GM18499 (cell line): Measurements from ENCODE around the gene SLC25A48.
"Not testable (repeated sequence)": the region's sequence is repeated elsewhere in the genome, so short reads cannot be mapped to it uniquely, and the experiment has no call there.

Experiments
- ATAC-seq: cut with Tn5 transposase; IDR thresholded peaks from one replicate; pipeline ENCODE4 v1.9.1; 2021; ENCODE audit warnings: moderate number of reproducible peaks; ENCODE audit not compliant: insufficient read depth, unreplicated experiment

Gene SLC25A48

DNA sequence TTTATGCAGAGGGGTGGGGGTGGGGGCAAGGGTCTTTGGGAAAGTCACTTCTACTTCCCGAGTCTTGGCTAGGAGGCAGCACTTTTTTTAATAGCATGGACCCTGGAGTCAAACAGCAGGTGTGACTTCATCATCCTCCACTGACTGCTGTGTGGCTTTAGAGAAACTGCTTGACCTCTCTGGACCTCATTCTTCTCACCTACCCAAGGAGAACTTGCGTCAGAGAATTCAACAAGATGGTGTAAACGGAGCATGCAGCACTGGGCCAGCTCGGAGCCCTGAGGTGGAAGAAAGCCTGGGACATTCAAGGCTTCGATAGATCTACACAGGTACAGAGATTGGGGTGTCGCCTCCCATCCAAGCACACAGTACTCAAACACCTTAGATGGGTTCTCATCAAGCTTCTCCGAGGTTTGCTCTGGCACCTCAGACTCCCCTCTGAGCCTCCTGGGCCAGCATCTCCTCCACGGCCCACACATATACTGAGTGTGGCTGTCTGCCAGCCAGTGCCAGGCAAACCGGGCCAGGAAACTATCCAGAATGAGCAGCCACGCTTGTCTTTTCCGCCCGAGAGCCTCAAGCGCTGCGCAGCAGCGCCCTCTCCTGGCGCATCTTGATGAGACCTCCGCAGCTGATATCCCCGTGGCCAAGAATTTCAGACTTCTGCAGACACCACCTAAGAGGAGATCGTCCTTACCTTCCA, 4.6 kb upstream of the SLC25A48 start:
- ATAC-seq: no peak

DNA sequence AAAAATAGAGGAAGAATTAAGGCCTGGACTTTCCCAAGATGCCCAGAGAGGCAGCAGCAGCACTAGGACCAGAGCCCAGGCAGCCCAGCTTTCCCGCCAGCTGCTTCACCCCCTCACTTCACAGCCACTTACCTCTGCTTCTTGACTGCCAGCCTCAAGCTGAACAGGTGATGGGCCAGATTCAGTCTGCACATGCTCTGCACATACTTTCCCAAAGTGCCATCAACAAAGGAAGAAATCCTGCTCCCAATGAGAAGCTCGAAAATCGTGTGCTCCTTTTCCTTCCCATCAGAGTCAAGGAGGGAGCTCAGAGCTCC, 4.1 kb upstream of the SLC25A48 start:
- no peak for ATAC-seq

DNA sequence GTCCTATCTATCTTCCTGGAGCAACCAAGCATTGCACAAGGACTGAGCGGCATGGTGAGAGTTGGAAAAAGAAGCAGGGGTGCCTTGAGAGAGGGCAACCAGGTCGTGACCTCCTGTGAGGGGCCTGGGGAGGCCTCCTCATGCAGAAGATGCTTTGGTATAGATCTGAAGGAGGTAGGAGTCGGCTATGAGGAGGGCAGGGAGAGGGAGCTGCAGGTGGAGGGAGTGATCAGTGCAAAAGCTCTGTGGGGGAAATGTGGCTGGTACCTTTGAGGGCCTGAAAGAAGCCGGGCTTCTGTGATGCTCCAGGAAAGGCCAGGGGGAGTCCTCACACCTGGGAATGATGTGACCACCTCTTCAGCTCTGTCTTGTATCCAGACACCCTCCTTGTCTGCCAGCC, 3.6 kb upstream of the SLC25A48 start:
- no peak for ATAC-seq

DNA sequence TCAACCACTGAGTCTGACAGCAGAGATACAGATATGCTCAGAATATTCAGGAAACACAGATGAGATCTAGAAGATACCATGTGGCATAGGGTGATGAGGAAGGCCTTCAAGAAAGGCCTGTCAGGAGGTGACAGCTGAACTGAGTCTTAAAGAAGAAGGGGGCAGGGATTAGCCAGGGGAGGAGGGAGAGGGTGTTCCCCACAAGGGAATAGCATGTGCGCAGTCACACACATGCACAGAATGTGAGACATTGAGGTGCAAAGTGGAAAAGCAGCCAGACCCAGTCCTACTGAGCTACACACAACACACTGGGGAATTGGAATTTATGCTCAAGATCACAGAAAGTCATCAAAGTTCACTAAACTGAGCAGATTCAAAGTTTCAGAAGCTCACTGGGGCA, 3.0 kb upstream of the SLC25A48 start:
- no peak for ATAC-seq

DNA sequence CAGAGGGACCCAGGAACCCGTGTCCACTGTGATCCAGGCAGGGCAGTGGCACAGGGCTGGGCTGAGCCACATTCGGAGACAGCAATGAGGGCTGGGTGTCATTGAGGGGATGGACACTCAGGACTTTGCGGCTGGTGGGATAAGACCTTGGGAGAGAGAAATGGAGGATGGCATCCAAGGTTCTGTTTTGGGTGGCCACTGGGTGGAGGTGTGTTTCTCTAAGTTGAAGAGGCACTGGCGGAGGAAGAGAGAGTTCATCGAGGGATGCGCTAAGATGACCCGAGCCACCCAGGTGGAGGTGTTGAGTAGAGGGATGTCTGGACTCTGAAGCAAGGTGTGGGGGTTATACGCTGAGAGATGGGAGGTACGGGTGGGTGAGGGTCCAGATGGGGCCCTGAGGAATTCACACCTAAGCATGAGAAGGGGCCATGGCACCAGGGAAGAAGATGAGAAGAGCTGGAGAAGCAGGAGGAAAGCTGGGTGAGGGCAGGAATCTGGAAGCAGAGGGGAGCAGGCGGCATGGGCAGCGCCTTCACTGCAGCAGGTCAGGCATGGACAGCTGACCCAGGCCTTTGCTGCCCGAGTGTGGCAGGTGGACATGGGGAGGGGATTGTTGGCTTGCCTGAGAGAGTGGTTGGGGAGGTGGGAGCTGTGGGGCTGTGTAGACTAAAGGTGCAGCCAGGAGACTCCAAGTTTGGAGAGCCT, 2.5 kb upstream of the SLC25A48 start:
- no peak for ATAC-seq

DNA sequence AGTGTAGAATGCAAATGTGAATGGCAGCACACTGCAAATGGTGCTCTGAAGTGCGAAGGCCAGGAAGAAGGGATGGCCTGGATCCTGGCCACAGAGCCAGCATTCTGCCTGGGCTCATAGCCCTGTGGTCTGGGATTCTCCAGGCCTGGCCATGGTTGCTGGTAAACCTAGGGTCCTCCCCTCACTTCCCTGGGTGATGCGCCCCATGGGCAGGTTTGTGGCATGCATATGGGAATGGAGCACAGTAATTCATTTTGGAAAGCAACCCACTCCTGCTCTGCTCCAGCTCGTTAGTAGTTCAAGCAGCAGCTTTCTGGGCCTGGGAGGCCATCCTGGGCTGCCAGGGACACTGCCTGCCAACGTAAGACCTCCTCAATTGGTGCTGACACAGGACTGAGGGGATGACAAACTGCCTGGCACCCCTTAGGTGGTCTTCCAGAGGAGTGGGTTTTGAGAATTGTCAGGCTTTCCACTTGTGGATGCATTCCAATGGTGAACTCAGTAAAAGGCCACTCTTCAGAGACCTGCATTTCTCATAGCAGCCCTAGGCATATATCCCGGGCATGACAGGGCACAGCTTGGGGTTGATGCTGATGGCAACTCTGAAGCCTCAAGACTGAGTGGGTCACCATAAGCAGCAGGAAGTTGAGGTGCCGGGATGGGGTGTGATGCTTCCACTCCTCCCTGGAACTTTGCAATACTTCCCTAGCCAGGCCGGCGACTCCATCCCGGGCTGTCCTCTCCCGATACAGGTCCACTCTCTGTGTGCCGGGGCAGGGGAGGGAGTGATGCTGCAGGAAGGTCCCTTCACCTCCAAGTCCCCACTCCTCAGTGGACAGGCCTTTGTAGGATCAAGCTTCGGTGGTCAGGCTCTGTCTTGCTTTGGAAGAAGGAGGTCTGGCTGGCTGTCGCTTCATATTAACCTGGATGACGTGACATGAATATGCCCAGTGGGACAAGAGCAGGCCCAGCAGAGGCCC, 1.2 kb upstream of the SLC25A48 start:
- no peak for ATAC-seq

DNA sequence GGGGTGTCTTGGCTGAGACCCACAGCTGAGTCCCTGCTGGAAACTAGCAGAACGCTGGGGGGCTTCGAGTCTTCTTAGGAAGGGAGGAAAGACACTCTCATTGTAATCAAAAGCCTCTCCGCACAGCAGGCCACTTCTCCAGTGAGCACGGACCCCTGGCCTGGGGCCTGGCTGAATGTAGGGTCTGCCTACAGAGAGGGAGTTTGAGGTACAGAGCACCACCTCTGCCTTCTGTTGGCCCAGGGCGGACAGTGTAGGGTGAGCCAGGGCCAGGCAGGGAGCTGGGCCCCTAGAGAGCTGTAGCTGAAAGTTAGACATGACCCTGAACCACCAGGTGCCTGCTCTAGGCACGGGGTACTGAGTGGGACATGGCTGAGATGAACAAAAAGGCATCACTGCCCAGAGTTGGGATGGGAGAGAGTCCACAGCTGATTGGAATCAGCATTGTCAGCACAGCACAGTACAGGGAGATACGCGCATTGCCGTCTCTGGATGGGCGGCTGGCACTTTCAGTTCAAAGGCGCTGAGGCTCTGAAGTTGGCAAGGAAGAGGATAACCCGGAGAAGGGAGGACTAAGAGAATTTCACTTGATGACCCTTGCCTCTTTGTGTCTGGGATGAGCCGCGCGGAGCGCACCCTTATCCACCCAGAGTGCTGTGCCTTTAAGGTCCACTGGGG, 363 bp upstream of the SLC25A48 start:
- ATAC-seq: no peak

DNA sequence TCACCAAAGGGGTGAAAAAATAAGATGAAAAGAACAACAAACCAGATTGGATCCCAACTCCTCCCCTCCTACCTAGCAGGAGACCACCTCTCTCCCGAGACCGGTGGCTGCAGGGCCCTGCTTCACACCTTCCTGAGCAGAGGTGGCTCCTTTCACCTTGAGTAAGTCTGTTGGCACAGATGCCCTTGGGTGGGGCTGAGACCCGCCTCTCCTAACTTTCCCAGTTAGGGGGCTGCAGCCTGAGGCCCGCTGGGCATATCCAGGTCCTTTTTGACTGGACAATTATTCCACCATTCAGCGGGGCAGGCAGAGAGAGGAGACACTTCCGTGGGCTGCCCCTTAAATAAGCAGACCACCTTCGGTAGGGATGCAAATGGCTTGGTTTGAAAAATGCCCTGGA, 1.3 kb downstream of the SLC25A48 start:
- ATAC-seq: no peak

DNA sequence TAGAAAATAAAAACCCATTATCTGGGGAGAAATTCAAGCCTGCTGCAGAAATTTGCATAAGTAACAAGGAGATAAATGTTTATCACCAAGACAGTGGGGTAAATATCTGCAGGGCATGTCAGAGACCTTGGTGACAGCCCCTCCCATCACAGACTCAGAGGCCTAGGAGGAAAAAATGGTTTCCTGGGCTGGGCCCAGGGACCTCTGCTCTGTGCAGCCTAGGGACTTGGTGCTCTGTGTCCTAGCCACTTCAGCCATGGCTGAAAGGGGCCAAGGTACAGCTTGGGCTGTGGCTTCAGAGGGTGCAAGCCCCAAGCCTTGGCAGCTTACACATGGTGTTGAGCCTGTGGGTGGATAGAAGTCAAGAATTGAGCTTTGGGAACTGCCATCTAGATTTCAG, 3.9 kb downstream of the SLC25A48 start:
- not testable (repeated sequence) for ATAC-seq

DNA sequence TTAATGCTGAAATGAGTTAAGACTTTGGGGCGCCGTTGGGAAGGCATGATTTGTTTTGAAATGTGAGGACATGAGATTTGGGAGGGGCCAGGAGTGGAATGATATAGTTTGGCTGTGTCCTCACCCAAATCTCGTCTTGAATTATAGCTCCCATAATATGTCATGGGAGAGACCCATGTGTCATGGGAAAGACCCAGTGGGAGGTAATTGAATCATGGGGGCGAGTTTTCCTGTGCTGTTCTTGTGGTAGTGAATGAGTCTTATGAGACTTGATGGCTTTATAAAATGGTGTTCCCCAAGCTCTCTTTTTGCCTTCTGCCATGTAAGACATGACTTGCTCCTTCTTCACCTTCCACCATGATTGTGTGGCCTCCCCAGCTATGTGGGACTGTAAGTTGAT, 5.1 kb downstream of the SLC25A48 start:
- ATAC-seq: no peak

DNA sequence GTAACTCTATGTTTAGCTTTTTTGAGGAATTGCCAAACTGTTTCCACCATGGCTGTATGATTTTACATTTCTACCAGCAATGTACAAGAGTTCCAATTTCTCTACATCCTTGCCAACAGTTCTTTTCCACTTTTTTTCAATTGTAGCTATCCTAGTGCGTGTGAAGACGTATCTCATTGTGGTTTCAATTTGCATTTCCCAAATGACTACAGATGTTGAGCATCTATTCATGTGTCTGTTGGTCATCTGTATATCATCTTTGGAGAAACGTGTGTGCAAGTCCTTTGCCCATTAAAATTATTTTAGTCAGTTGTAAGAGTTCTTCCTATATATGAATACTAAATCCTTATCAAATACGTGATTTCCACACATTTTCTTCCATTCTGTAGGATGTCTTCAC, 6.5 kb downstream of the SLC25A48 start:
- no peak for ATAC-seq

DNA sequence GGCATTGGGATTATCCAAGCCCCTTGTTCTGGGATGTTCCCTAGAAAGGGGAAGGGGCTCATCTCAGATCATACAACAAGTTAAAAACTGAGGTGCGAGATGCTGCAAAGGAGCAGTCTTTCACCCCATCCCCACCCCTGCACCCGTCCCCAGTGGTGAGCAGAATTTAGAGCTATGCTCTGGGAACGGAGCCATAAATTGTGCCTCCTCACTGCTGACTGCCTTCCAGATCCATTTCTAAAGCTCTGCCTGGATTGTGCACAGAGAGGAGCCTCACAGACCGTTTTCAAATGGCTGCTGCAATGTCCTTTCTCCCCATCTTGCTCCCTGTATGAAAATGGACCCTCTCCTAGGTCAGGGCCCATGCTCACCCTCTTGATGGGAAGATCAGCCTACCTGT, 8.3 kb downstream of the SLC25A48 start:
- no peak for ATAC-seq

DNA sequence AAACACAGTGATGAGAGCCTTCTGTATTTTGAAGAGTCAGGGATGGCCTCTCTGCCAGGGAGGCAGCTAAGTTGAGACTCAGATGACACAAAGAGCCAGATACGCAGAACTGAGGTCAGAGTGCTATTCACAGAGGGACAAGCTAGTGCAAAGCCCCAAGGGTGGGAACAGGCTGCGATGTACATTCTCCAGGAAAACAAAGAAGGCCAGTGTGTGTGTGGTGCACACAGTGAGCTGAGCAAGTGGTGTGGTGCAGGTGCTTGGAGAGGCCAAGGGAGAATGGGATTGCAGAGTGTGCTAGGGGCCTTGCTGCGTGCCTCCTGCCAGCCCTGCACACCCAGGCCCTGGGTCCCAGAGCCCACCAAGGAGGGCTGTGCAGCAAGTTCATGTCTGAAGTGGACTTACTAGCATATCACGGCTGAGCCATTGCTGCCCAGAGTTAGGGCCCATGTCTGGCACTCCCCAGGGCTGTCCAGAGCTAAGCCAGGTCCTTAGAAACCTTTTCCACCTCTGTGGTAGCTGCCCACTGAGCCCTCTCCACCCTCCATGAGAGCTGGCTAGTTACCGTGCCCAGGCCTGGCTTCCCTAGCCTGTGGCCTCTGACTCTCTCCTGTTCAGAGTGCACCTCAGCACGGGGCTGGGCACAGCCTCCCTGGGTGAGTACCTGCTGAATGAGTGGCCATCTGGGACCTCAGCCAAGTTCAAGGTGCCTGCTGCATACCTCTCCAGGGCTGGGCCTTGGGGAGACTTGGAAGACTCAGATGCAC, 9.3 kb downstream of the SLC25A48 start:
- ATAC-seq: no peak

DNA sequence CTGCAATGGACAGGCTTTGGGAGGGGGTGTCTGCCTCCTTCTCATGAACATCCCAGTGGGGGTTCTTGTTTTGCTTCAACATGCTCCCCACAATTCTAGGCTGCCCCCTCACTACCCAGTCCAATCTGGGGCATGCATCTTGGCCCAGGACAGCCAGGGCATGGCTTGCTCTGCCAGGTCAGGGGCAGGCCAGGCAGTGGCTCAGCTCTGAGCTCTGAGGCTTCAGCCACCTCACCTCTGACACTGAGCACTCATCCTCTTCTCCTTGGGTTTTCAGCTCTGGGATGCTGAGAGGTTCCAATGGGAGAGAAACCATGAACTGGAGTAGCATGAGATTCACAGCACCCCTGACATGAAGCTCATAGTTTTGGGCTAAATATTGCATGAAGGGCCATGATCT, 11.8 kb downstream of the SLC25A48 start:
- ATAC-seq: no peak

DNA sequence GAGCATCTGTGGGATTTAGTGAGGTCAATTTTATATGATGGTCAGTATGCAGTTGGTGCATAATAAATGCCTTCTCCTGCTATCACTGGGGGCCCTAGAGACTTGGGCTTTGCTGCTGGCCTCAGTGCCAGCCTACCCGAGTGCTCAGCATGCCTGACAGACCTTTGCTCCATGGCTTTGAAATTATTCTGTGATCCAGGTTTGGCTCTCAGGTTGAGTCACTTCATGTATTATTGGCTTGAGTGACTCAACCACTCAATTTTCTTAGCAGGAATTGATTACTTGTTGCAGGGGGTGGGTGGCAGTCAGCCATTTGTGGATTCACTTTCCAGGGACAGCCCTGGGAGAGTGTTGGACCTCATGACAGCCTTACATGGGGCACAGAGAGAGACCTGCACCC, 13.5 kb downstream of the SLC25A48 start:
- ATAC-seq: no peak

DNA sequence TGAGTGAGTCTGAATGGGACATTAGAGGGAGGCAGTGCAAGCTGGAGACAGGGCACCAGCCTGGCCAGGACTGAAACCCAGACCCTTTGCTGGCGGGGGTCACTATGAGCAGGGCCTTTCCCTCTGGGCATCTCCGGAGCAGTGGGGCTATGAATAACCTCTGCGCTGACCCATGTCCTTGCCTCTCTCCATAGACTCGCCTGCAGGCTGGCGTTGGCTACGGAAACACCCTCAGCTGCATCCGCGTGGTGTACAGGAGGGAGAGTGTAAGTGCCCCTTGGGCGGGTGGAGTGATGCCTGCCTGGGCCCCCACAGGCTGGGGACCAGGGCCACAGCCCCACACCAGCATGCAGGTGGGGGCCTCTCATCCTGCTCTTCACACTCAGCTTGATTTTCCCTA, 15.8 kb downstream of the SLC25A48 start:
- no peak for ATAC-seq

DNA sequence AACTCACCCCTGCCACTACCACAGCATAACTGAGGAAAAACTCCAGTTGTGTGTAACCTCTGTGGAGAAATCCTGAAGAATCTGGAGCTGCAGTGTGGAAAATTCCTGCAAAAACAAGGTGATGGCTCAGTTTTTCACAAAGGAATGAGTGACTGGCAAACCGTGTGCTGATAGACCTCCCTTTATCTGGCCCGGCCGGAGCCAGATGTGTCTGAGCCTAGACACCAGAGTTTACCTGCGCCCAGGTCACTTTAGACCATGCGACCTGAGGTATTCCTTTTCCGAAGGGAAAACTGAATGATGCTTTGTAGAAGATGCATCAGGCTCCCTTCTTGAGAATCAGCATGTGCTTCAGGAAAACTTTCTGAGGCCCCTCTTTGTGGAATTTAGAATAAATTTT, 16.2 kb downstream of the SLC25A48 start:
- no peak for ATAC-seq

DNA sequence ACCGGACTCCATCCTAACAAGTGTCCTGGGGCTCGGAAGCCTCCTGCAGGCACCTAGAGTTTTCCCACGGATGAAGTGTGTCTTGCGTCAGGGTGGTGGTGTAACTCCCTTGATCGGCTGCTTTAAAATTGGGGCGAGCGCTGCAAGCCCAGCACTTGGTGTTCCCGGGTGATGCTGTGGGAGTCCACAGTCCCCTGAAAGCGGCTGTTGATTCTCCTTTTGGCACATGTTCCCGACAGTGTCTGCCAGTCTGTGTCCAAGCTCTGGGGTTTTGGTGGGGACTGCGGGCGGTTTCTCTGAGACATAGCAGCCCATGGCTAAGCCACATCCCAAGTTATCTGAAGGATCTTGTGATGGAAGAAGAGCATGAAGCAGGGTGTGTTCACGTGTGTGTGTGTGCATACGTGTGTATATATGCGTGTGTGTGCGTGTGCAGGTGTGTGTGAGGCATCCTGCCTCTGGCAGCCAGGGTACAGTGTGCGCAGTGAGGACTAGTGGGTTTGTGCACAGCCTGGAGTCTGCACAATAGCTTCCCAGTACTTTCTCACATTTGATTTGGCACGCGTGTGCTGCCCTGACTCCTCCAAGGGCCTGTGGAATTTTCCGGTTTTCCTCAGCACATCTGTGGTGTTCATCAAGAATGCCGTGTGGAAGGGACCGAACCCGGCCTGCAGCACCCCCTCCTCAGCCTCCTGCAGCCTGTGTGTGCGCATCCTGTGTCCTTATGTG, 16.9 kb downstream of the SLC25A48 start:
- ATAC-seq: no peak
